ENCODE measurements around the gene SLC16A2.

DNA sequence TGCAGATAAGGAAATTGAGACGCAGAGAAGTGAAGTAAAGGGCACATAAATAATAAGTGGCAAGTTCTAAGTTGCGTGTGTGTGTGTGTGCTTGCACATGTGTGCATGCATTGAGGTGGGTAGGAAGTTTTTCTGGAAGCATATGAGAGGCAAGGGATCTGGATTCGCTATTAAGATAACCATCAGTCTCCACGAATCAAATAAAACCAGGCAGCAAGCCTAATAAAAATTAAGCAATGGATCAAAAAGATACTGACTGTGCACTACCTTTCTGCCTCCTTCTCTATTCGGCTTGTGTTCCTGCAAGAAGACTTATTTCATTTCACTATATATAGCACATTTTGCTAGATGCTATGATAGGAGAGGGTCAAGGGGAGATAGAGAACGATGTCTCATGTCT, 23.8 kb downstream of the SLC16A2 start:
- TF ChIP-seq POLR2AphosphoS5 (IDR thresholded peaks at IDR 0.05; ENCODE audit: low read depth) (no peak), GABPA (IDR thresholded peaks at IDR 0.05; ENCODE audit: low read depth) (no peak), SPI1 (IDR thresholded peaks at IDR 0.05; ENCODE audit: borderline replicate concordance, low read depth) (no peak)
- TF ChIP-seq, protein P1, sequence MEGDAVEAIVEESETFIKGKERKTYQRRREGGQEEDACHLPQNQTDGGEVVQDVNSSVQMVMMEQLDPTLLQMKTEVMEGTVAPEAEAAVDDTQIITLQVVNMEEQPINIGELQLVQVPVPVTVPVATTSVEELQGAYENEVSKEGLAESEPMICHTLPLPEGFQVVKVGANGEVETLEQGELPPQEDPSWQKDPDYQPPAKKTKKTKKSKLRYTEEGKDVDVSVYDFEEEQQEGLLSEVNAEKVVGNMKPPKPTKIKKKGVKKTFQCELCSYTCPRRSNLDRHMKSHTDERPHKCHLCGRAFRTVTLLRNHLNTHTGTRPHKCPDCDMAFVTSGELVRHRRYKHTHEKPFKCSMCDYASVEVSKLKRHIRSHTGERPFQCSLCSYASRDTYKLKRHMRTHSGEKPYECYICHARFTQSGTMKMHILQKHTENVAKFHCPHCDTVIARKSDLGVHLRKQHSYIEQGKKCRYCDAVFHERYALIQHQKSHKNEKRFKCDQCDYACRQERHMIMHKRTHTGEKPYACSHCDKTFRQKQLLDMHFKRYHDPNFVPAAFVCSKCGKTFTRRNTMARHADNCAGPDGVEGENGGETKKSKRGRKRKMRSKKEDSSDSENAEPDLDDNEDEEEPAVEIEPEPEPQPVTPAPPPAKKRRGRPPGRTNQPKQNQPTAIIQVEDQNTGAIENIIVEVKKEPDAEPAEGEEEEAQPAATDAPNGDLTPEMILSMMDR (IDR thresholded peaks at IDR 0.05; ENCODE audit: insufficient read depth, low read length), result no peak
- TF ChIP-seq, protein P2, sequence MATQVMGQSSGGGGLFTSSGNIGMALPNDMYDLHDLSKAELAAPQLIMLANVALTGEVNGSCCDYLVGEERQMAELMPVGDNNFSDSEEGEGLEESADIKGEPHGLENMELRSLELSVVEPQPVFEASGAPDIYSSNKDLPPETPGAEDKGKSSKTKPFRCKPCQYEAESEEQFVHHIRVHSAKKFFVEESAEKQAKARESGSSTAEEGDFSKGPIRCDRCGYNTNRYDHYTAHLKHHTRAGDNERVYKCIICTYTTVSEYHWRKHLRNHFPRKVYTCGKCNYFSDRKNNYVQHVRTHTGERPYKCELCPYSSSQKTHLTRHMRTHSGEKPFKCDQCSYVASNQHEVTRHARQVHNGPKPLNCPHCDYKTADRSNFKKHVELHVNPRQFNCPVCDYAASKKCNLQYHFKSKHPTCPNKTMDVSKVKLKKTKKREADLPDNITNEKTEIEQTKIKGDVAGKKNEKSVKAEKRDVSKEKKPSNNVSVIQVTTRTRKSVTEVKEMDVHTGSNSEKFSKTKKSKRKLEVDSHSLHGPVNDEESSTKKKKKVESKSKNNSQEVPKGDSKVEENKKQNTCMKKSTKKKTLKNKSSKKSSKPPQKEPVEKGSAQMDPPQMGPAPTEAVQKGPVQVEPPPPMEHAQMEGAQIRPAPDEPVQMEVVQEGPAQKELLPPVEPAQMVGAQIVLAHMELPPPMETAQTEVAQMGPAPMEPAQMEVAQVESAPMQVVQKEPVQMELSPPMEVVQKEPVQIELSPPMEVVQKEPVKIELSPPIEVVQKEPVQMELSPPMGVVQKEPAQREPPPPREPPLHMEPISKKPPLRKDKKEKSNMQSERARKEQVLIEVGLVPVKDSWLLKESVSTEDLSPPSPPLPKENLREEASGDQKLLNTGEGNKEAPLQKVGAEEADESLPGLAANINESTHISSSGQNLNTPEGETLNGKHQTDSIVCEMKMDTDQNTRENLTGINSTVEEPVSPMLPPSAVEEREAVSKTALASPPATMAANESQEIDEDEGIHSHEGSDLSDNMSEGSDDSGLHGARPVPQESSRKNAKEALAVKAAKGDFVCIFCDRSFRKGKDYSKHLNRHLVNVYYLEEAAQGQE (IDR thresholded peaks at IDR 0.05; ENCODE audit: insufficient replicate concordance, low read depth), result no peak

All from HL-60 (cell line).